GM13976 (cell line): ENCODE data around the gene SMPD3.

Experiments
- DNase-seq: peaks from one replicate; pipeline ENCODE4 v3.0.0; 2012; ENCODE audit warnings: low spot score
- in situ Hi-C: fragments of 300-500 bp; cut with MboI; formaldehyde crosslinking; loops from one replicate; pipeline ENCODE4 v1.12.0; 2022; ENCODE audit warnings: low sequenced_read_pairs, mixed read lengths, inconsistent platforms; ENCODE audit not compliant: unreplicated experiment
- TF ChIP-seq, protein P1 (sequence below): IDR thresholded peaks from 2 replicates; pipeline ENCODE4 v1.5.1; 2012; ENCODE audit warnings: borderline replicate concordance, mild to moderate bottlenecking; ENCODE audit not compliant: insufficient read depth; ENCODE audit errors: extremely low read depth, missing control alignments, control extremely low read depth

SMPD3 gene

DNA sequence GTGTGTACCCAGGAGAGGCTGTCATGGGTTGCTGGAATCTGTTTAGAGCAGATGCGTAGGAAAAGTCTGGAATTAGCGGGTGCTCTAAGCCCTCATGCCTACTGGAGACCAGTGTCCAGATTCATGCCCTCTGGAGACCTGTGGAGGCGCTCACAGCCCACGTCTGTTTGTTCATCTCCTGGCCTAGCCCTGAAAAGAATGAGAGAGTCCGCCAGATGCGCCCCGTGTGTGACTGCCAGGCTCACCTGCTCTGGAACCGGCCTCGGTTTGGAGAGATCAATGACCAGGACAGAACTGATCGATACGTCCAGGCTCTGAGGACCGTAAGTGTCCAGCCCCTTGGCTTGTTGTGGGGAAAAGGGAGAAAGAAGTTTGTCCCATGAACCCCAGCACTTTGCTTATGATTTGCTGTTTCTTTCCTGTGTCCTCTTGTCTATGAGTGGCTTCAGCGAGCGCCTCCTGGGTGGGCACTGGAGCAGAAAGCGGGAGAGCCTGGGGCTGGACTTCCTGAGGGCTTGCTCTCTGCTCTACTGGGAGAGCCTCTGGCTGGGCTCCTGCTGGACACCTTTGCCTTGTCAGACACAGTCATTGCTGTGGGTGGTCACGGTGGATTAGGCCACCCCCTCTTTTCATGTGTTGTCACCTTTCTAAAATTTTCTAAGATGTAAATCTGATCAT is 102.2 kb downstream of the SMPD3 start:
- TF ChIP-seq, protein P1, sequence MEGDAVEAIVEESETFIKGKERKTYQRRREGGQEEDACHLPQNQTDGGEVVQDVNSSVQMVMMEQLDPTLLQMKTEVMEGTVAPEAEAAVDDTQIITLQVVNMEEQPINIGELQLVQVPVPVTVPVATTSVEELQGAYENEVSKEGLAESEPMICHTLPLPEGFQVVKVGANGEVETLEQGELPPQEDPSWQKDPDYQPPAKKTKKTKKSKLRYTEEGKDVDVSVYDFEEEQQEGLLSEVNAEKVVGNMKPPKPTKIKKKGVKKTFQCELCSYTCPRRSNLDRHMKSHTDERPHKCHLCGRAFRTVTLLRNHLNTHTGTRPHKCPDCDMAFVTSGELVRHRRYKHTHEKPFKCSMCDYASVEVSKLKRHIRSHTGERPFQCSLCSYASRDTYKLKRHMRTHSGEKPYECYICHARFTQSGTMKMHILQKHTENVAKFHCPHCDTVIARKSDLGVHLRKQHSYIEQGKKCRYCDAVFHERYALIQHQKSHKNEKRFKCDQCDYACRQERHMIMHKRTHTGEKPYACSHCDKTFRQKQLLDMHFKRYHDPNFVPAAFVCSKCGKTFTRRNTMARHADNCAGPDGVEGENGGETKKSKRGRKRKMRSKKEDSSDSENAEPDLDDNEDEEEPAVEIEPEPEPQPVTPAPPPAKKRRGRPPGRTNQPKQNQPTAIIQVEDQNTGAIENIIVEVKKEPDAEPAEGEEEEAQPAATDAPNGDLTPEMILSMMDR = no peak
- no peak for DNase-seq
- in situ Hi-C loops = no loop called here

DNA sequence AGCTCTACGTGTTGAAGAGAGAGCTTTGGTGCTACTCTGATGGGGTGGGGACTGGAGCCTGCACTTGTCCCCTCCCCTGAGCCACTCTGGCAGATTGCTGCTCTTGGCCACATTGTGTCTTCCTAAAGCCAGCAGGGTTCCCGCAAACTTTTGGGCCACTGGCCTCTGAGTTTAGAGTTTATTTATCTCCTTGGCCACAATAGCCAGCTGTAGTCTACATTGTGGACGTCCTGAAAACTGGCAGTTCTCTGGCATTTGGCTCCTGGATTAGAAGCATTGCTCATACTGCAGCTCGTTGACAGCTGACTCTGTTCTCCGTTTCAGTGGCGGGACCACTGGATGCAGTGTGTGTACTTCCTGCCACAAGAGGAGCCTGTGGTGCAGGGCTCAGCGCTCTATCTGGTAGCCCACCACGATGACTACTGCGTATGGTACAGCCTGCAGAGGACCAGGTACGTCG is 102.9 kb downstream of the SMPD3 start:
- no peak for DNase-seq
- in situ Hi-C loops = no loop called here

DNA sequence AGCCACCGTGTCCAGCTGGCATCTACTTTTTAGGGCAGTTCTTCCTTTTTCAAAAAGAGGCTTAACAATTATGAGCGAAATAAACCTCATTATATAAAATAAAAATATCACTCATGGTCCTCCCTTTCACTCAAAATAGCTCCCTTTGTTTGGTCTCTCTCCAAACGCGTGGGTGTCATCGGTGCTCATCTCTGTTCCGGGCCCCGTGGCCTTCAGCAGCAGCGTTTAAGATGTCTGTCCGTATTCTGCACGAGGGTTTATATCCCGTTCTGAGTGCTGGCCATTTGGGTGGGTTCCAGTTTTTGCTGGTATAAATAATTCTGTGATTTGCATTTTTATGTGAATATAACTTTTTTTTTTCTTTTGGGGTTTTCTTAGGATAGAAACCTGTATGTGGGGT is 104.1 kb downstream of the SMPD3 start:
- DNase-seq = no peak
- TF ChIP-seq, protein P1 = no peak
- in situ Hi-C loops = no loop called here

More for the DNA sequence above, 102.9 kb downstream of the SMPD3 start:
- TF ChIP-seq, protein P1 = no peak

DNA sequence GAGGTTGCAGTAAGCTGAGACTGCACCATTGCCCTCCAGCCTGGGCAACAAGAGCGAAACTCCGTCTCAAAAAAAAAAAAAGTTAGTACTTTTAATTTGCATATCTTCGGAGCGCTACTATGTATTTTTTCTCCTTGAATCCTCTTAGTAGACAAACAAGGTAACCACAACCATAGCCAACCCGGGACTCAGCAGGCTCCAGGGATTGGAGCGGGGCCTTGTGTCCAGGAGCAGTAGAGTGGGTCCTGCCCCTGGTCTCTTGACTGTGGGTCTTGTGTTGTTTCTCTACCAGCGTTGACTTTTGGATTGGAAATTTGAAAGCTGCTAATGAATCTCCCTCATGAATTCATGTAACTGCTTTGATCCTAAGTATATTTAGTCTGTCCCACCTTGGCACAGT is 105.2 kb downstream of the SMPD3 start:
- in situ Hi-C loops = no loop called here
- TF ChIP-seq, protein P1 = no peak
- DNase-seq = no peak

DNA sequence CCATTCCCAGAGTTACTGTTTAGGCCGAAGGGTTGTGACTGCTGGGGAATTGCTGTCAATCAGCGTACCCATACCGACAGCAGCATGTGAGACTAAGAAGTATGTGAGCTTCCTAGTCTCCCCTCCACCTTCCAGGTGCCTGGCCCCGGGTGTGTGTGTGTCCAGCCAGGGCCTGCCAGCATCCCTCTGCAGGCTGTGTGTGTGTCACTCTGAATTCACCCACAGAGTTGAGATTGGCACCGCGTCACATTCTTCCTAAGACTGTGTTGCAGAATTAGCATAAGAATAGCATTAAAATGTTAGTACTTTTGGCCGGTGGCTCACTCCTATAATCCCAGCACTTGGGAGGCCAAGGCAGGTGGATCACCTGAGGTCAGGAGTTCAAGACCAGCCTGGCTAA is 105.7 kb downstream of the SMPD3 start:
- TF ChIP-seq, protein P1 = no peak
- in situ Hi-C loops = no loop called here
- DNase-seq = no peak

DNA sequence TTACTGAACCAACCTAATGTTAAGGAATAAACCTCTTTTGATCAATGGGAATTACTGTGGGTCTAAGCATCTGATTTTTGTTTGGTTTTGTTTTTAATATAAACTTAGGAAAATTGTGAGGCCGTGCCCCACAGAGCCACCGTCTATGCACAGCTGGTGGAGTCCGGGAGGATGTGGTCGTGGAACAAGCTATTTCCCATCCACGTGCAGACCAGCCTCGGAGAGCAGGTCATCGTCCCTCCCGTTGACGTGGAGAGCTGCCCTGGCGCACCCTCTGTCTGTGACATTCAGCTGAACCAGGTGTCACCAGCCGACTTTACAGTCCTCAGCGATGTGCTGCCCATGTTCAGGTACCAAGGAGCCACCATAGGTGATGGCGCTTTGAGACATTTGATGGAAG is 109.1 kb downstream of the SMPD3 start:
- in situ Hi-C loops = no loop called here
- DNase-seq = no peak
- TF ChIP-seq, protein P1 = no peak
